ENCODE measurements around the gene CDRT4. TPM values are rescaled to one million over a fixed set of nuclear protein-coding genes. Genes with fewer than 3 reads are reported as not detected.

The CDRT4 gene
- total RNA-seq, 1 donor from 2014 or later: 10.1 TPM

DNA sequence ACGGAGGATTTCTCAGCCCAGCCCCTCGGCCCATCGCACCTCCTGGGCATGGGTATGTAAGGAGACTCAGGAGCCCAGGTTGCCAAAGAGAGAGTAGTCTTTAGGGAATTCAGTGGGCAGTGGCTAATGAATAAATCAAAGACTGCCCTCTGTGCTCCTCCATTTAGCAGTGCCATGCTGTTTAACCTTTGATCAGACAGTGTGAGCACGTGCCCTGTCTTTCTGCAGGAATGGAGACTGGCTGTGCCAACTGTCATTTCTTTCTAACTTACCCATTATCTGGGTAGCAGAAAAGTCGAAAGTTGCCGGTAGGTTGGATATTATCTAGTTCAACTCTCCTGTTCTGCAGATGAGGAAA is 62.4 kb downstream of the CDRT4 start:
- TF ChIP-seq, protein P1, sequence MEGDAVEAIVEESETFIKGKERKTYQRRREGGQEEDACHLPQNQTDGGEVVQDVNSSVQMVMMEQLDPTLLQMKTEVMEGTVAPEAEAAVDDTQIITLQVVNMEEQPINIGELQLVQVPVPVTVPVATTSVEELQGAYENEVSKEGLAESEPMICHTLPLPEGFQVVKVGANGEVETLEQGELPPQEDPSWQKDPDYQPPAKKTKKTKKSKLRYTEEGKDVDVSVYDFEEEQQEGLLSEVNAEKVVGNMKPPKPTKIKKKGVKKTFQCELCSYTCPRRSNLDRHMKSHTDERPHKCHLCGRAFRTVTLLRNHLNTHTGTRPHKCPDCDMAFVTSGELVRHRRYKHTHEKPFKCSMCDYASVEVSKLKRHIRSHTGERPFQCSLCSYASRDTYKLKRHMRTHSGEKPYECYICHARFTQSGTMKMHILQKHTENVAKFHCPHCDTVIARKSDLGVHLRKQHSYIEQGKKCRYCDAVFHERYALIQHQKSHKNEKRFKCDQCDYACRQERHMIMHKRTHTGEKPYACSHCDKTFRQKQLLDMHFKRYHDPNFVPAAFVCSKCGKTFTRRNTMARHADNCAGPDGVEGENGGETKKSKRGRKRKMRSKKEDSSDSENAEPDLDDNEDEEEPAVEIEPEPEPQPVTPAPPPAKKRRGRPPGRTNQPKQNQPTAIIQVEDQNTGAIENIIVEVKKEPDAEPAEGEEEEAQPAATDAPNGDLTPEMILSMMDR (IDR thresholded peaks at IDR 0.05): no peak
- no peak overlapping the region for H3K27ac Mint-ChIP-seq (ENCODE audit: unreplicated experiment)
- H3K27me3 Mint-ChIP-seq (ENCODE audit: unreplicated experiment): no peaks in the 10 kb centered on the region
- H3K4me1 Mint-ChIP-seq (ENCODE audit: unreplicated experiment): peaks cover 64% of the 10 kb centered on the region
- no peaks in the 10 kb centered on the region for H3K9me3 Mint-ChIP-seq (ENCODE audit: unreplicated experiment)
- DNase-seq (ENCODE audit: extremely low spot score, unreplicated experiment): no peak
- no peaks in the 10 kb centered on the region for H3K36me3 Mint-ChIP-seq (ENCODE audit: unreplicated experiment)
- no peak overlapping the region for H3K4me3 Mint-ChIP-seq (ENCODE audit: unreplicated experiment)

GRCh38 chr17:15404106-15405057 is 63.0 kb downstream of the CDRT4 start:
- TF ChIP-seq, protein P1 (IDR thresholded peaks at IDR 0.05): no peak
- H3K4me1 Mint-ChIP-seq (ENCODE audit: unreplicated experiment): peaks cover 58% of the 10 kb centered on the region
- no peak overlapping the region for H3K4me3 Mint-ChIP-seq (ENCODE audit: unreplicated experiment)
- H3K9me3 Mint-ChIP-seq (ENCODE audit: unreplicated experiment): no peaks in the 10 kb centered on the region
- H3K27ac Mint-ChIP-seq (ENCODE audit: unreplicated experiment): peak overlapping the region; percentile 27
- no peak for DNase-seq (ENCODE audit: extremely low spot score, unreplicated experiment)
- H3K27me3 Mint-ChIP-seq (ENCODE audit: unreplicated experiment): no peaks in the 10 kb centered on the region
- H3K36me3 Mint-ChIP-seq (ENCODE audit: unreplicated experiment): no peaks in the 10 kb centered on the region

DNA sequence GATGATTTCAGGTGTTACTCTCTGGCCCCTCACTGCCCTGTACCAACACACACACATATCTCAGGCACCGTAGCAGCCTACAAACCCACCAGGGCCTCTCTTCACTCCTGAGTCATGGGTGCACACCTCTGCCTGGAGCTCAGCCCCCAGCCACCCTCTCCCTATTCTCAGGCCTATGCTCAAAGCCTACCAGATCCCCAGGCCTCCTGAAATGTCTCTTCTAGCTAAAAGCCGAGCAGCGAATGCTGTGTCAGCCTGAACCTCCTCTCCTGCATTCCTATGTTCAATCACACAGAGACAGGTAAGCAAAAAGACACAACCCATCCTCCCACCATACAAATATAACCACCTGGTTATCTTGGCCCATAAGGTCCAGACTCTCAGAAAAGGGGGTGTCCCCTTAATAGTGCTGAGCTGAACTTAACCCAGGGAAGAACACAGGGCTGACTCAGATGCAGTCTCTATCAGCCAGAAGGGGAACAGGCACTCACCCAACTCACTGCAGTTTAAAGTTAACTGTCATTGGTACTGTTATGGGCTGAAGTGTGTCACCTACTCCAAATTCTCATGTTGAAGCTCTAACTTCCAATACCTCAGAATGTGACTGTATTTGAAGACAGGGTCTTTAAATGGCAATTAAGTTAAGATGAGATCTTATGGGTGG is 64.0 kb downstream of the CDRT4 start:
- DNase-seq (ENCODE audit: extremely low spot score, unreplicated experiment): no peak
- Mint-ChIP-seq H3K36me3 (ENCODE audit: unreplicated experiment) (no peaks in the 10 kb centered on the region), H3K4me3 (ENCODE audit: unreplicated experiment) (no peak overlapping the region), H3K27ac (ENCODE audit: unreplicated experiment) (peak overlapping the region; percentile 27), H3K4me1 (ENCODE audit: unreplicated experiment) (peaks cover 60% of the 10 kb centered on the region), H3K9me3 (ENCODE audit: unreplicated experiment) (no peaks in the 10 kb centered on the region), H3K27me3 (ENCODE audit: unreplicated experiment) (no peaks in the 10 kb centered on the region)
- TF ChIP-seq, protein P1 (IDR thresholded peaks at IDR 0.05): no peak

- DNase-seq (ENCODE audit: extremely low spot score, unreplicated experiment): no peak
- Mint-ChIP-seq H3K9me3 (ENCODE audit: unreplicated experiment) (no peaks in the 10 kb centered on the region), H3K36me3 (ENCODE audit: unreplicated experiment) (no peaks in the 10 kb centered on the region), H3K4me1 (ENCODE audit: unreplicated experiment) (peaks cover 42% of the 10 kb centered on the region), H3K27ac (ENCODE audit: unreplicated experiment) (no peak overlapping the region), H3K4me3 (ENCODE audit: unreplicated experiment) (no peak overlapping the region), H3K27me3 (ENCODE audit: unreplicated experiment) (no peaks in the 10 kb centered on the region)
- TF ChIP-seq, protein P1 (IDR thresholded peaks at IDR 0.05): no peak
Observed at GRCh38 chr17:15399443-15399842, 68.0 kb downstream of the CDRT4 start.

- no peak for DNase-seq (ENCODE audit: extremely low spot score, unreplicated experiment)
- Mint-ChIP-seq H3K4me1 (ENCODE audit: unreplicated experiment) (peaks cover 36% of the 10 kb centered on the region), H3K4me3 (ENCODE audit: unreplicated experiment) (no peak overlapping the region), H3K27me3 (ENCODE audit: unreplicated experiment) (no peaks in the 10 kb centered on the region), H3K36me3 (ENCODE audit: unreplicated experiment) (no peaks in the 10 kb centered on the region), H3K27ac (ENCODE audit: unreplicated experiment) (peak overlapping the region; percentile 1), H3K9me3 (ENCODE audit: unreplicated experiment) (no peaks in the 10 kb centered on the region)
- TF ChIP-seq, protein P1 (IDR thresholded peaks at IDR 0.05): no peak
Observed at GRCh38 chr17:15398736-15399331, 68.6 kb downstream of the CDRT4 start.

All from osteocyte (in vitro differentiated cells).